Neuronal stem cell (in vitro differentiated cells): ENCODE results near the gene AOC3.
A peak's percentile ranks its signal among the peaks of the same experiment; 100 is the strongest.

ENCODE experiments used
- DNase-seq: peaks from one replicate; pipeline ENCODE4 v3.0.0-alpha.2; 2013; ENCODE audit warnings: low spot score
- H2AFZ ChIP-seq: one replicate; pipeline ENCODE4 v1.6.1; 2013; ENCODE audit warnings: mild to moderate bottlenecking, low read length, inconsistent platforms
- H2AK5ac ChIP-seq: 2 replicates; pipeline ENCODE4 v1.6.1; 2013; ENCODE audit warnings: low read depth, mild to moderate bottlenecking, inconsistent platforms, low read length, moderate library complexity, mixed read lengths
- H2BK120ac ChIP-seq: 2 replicates; pipeline ENCODE4 v1.6.1; 2013; ENCODE audit warnings: low read depth, mild to moderate bottlenecking, inconsistent platforms, low read length, moderate library complexity, mixed read lengths
- H2BK12ac ChIP-seq: one replicate; pipeline ENCODE4 v1.6.1; 2013; ENCODE audit warnings: low read length, inconsistent platforms
- H2BK15ac ChIP-seq: 2 replicates; pipeline ENCODE4 v1.6.1; 2013; ENCODE audit warnings: mild to moderate bottlenecking, low read length, inconsistent platforms, mixed read lengths
- H2BK5ac ChIP-seq: one replicate; pipeline ENCODE4 v1.6.1; 2013; ENCODE audit warnings: inconsistent platforms, mild to moderate bottlenecking, low read length, moderate library complexity
- H3K14ac ChIP-seq: one replicate; pipeline ENCODE4 v1.6.1; 2013; ENCODE audit warnings: low read length, inconsistent platforms
- H3K18ac ChIP-seq: 2 replicates; pipeline ENCODE4 v1.6.1; 2013; ENCODE audit warnings: low read length, inconsistent platforms
- H3K23ac ChIP-seq: 2 replicates; pipeline ENCODE4 v1.6.1; 2013; ENCODE audit warnings: low read depth, mild to moderate bottlenecking, mixed read lengths, low read length, inconsistent platforms; ENCODE audit not compliant: poor library complexity
- H3K27ac ChIP-seq: replicated peaks from 3 replicates; pipeline ENCODE4 v1.5.1; 2013; ENCODE audit warnings: low read length, inconsistent platforms
- H3K27me3 ChIP-seq, 3 experiments: 2 replicates each; pipeline ENCODE4 v1.6.1; 2013; ENCODE audit warnings: low read length in 3 of 3, mild to moderate bottlenecking in 2 of 3, inconsistent platforms in 1 of 3, low read depth in 1 of 3, mixed read lengths in 1 of 3, moderate library complexity in 1 of 3; ENCODE audit not compliant: control insufficient read depth in 3 of 3, insufficient read depth in 3 of 3
- H3K36me3 ChIP-seq, 2 donors: replicated peaks in 1 of 2; 2 replicates each; pipeline ENCODE4 v1.6.1; 2013; ENCODE audit warnings: low read length in 2 of 2; ENCODE audit not compliant: control insufficient read depth in 2 of 2, insufficient read depth in 2 of 2
- H3K4ac ChIP-seq: 2 replicates; pipeline ENCODE4 v1.6.1; 2013; ENCODE audit warnings: inconsistent platforms, mild to moderate bottlenecking, low read length, moderate library complexity
- H3K4me1 ChIP-seq, 2 donors: 1 replicate in 1 of 2; 2 replicates in 1 of 2; pipeline ENCODE4 v1.6.1; 2013; ENCODE audit warnings: low read length in 2 of 2, low read depth in 1 of 2; ENCODE audit not compliant: control insufficient read depth in 2 of 2, insufficient read depth in 1 of 2
- H3K4me2 ChIP-seq: one replicate; pipeline ENCODE4 v1.6.1; 2013; ENCODE audit warnings: mild to moderate bottlenecking, low read length, inconsistent platforms; ENCODE audit not compliant: insufficient read depth, poor library complexity, severe bottlenecking
- H3K4me3 ChIP-seq, 2 donors: 2 replicates each; pipeline ENCODE4 v1.5.1; 2013; ENCODE audit warnings: low read length in 2 of 2, mild to moderate bottlenecking in 2 of 2, inconsistent platforms in 1 of 2, moderate library complexity in 1 of 2
- H3K79me1 ChIP-seq: one replicate; pipeline ENCODE4 v1.6.1; 2013; ENCODE audit warnings: low read depth, mild to moderate bottlenecking, inconsistent platforms, low read length, moderate library complexity
- H3K9ac ChIP-seq: one replicate; pipeline ENCODE4 v1.6.1; 2013; ENCODE audit warnings: mild to moderate bottlenecking, low read depth, low read length, inconsistent platforms; ENCODE audit not compliant: poor library complexity
- H3K9me3 ChIP-seq, 2 donors: replicated peaks in 1 of 2; 2 replicates each; pipeline versions ENCODE3 to v1.6.1; 2013; ENCODE audit warnings: low read length in 2 of 2, mild to moderate bottlenecking in 2 of 2, inconsistent platforms in 1 of 2, low read depth in 1 of 2, mixed read lengths in 1 of 2, moderate library complexity in 1 of 2; ENCODE audit not compliant: control insufficient read depth in 2 of 2, insufficient read depth in 1 of 2
- H4K8ac ChIP-seq: one replicate; pipeline ENCODE4 v1.6.1; 2013; ENCODE audit warnings: low read depth, mild to moderate bottlenecking, inconsistent platforms, low read length, moderate library complexity
- H4K91ac ChIP-seq: one replicate; pipeline ENCODE4 v1.6.1; 2013; ENCODE audit warnings: low read length, low read depth, mild to moderate bottlenecking, inconsistent platforms; ENCODE audit not compliant: poor library complexity
- WGBS, 2 donors: extraction: QIAGEN DNeasy Blood & Tissue Kit; methylation state at CpG; one replicate each; pipeline ENCODE4 v1.1.7; 2013; ENCODE audit warnings: missing lambda C conversion rate in 2 of 2, mixed read lengths in 1 of 2; ENCODE audit not compliant: insufficient read length in 2 of 2, insufficient replicate concordance in 1 of 2; ENCODE audit errors: extremely low coverage in 2 of 2; 5-methylcytosine and 5-hydroxymethylcytosine counted together

Gene AOC3

DNA sequence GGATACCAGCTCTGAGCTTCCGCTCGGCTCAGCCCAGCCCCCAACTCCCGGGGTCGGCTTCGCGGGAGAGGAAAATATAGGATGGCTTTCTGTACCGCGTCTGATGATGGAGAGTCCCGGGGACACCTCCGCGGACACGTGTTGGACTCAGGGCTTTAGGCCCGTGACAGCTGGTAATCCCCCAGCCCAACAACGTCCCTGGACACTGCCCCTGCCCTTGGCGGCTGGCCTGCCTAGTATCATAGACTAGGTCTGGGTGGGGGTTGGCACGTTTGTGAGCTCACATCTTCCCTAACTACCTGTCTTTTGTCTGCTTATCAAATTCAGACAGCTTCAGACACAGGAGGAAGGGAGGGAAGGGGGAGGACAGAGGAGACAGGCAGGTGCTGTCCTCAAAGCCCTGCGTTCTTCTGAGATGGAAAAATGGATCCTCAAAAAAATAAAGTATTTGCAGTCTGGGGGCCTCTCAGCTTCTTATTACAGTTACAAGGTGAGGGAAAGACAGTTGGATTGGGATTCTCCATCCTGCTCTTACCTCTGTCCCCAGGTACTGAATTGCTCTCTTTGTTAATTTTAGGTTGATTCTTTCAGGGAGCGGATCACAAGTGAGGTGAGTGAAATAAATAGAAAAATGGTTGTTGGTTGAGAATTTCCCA lies 17.1 kb upstream of the AOC3 start:
- no peak overlapping the region for H2BK5ac ChIP-seq
- no peaks in the 10 kb centered on the region for H3K9me3 ChIP-seq
- H3K4me3 ChIP-seq, result peak overlapping the region; percentile 58 to 89
- peaks cover 4% of the 10 kb centered on the region in 2 donors for H3K4me1 ChIP-seq
- no peak overlapping the region for H2BK15ac ChIP-seq
- no peak overlapping the region for H3K18ac ChIP-seq
- H4K8ac ChIP-seq, result no peak overlapping the region
- H3K4me2 ChIP-seq, result peak overlapping the region; percentile 98
- peaks cover 6% of the 10 kb centered on the region for H3K79me1 ChIP-seq
- peaks cover 25 to 42% of the 10 kb centered on the region in 2 donors for H3K36me3 ChIP-seq
- WGBS, 2 donors, result no CpG with 5 or more reads among the region's 18 CpGs
- DNase-seq, result no peak
- H2AFZ ChIP-seq, result peak overlapping the region; percentile 82
- H3K4ac ChIP-seq, result no peak overlapping the region
- H3K23ac ChIP-seq, result peak overlapping the region; percentile 99
- H4K91ac ChIP-seq, result no peak overlapping the region
- H2BK120ac ChIP-seq, result no peak overlapping the region
- H3K9ac ChIP-seq, result peak overlapping the region; percentile 90
- H3K27me3 ChIP-seq, result no peaks in the 10 kb centered on the region
- peak overlapping the region; percentile 48 for H3K14ac ChIP-seq
- no peak overlapping the region for H2BK12ac ChIP-seq
- no peak overlapping the region for H3K27ac ChIP-seq
- peak overlapping the region; percentile 25 for H2AK5ac ChIP-seq

DNA sequence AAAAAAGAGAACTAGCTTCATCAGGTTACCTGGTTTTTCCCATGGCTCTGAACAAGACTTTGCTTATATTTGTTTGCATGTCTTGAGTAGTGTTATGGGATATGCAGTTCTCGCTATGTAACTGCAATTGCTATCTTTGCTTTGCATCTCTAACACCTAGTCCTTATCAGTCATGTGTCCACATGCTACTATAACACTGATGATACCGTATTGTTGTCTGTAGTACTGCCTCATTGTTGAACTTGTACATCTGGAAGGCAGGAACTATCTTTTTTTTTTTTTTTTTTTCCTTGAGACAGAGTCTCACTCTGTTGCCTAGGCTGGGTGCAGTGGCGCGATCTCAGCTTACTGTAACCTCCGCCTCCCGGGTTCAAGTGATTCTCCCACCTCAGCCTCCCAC lies 15.3 kb upstream of the AOC3 start:
- H2AFZ ChIP-seq, result no peak overlapping the region
- WGBS, 2 donors, result no CpG with 5 or more reads among the region's 6 CpGs
- no peak overlapping the region for H3K14ac ChIP-seq
- H4K91ac ChIP-seq, result no peak overlapping the region
- no peak for DNase-seq
- no peak overlapping the region for H3K18ac ChIP-seq
- no peak overlapping the region for H3K4ac ChIP-seq
- no peak overlapping the region for H2BK12ac ChIP-seq
- H3K4me1 ChIP-seq, result peaks cover 4% of the 10 kb centered on the region in 2 donors
- no peak overlapping the region for H2AK5ac ChIP-seq
- H2BK15ac ChIP-seq, result no peak overlapping the region
- no peak overlapping the region for H2BK5ac ChIP-seq
- H4K8ac ChIP-seq, result no peak overlapping the region
- H3K27ac ChIP-seq, result no peak overlapping the region
- H3K4me3 ChIP-seq, result no peak overlapping the region
- H3K9ac ChIP-seq, result no peak overlapping the region
- no peak overlapping the region for H2BK120ac ChIP-seq
- H3K36me3 ChIP-seq, result peaks cover 31 to 55% of the 10 kb centered on the region in 2 donors
- no peak overlapping the region for H3K23ac ChIP-seq
- H3K27me3 ChIP-seq, result no peaks in the 10 kb centered on the region
- no peaks in the 10 kb centered on the region for H3K9me3 ChIP-seq
- H3K79me1 ChIP-seq, result peaks cover 6% of the 10 kb centered on the region
- H3K4me2 ChIP-seq, result no peak overlapping the region

DNA sequence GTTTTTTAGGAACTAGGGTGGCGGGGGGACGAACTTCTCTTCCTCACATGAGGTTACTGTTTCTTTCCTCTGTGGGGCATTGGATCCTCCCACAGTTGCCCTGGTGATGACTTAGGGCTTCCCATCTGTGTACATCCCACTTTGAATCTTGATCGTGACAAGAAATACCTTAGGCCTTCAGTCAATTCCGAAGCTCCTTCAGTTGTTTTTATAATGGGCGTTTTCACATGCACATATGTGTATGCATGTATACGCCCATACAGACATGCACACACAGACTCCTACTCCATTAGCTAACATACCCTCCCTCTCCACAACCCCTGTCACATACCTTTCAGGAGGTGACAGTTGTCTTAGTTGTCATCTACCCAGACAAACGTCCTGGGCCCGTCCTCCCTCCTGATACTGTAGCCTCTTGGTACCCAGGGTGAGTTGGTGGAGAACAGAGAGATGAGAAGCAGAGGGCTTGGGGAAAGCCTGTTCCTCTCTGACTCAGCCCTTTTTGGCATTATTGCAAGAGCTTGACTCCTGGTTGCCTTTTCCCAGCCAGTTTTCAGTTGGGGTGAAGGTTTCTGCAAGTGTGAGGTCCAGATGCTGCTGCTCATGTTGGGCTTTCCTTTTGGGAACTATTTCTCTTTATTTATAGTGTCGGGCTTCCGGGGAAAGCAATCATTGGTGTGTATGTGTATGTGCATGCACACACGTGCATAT lies 8.9 kb upstream of the AOC3 start:
- no peak overlapping the region for H3K18ac ChIP-seq
- no peak overlapping the region for H2BK15ac ChIP-seq
- no peak overlapping the region for H2AK5ac ChIP-seq
- H3K36me3 ChIP-seq, result peaks cover 51 to 85% of the 10 kb centered on the region in 2 donors
- no peak overlapping the region for H4K91ac ChIP-seq
- H3K4me1 ChIP-seq, result no peaks in the 10 kb centered on the region
- no peak overlapping the region for H2BK120ac ChIP-seq
- no peak overlapping the region for H3K23ac ChIP-seq
- H3K27ac ChIP-seq, result no peak overlapping the region
- WGBS, 2 donors, result no CpG with 5 or more reads among the region's 11 CpGs
- H3K9ac ChIP-seq, result no peak overlapping the region
- no peak overlapping the region for H3K4me2 ChIP-seq
- H3K79me1 ChIP-seq, result no peaks in the 10 kb centered on the region
- H2BK12ac ChIP-seq, result no peak overlapping the region
- no peak for DNase-seq
- no peak overlapping the region for H3K14ac ChIP-seq
- no peak overlapping the region for H3K4ac ChIP-seq
- H2BK5ac ChIP-seq, result no peak overlapping the region
- no peak overlapping the region for H2AFZ ChIP-seq
- no peak overlapping the region for H3K4me3 ChIP-seq
- H3K27me3 ChIP-seq, result no peaks in the 10 kb centered on the region
- H4K8ac ChIP-seq, result no peak overlapping the region
- H3K9me3 ChIP-seq, result no peaks in the 10 kb centered on the region

DNA sequence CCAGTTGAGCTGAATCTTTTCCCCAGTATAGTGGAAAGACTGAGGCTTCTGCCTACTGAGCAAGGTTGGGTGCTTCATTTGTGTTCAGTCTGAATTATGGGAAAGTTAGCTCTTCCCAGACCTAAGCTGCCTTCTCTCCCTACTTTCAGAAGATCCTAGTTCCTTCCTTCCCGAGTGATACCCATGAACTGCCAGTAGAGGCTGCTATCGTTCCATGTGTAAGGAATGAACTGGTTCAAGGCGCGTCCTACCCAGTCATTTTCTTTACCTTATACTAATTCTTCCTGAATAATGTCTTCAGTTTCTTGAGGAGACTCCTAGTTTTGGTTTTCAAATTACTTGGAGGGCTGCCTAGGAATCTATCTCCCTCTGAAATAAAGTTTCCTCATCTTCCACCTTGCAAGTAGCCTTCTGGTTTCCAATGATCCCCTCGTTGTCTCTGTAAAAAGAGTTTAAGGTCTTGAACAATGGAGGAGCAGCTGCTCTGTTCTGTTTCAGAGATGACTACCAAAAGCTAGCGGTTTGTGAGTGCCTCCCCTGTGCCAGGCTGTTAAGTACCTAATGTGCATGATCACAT lies 7.6 kb upstream of the AOC3 start:
- Histone ChIP-seq H2BK5ac (no peak overlapping the region), H3K9ac (no peak overlapping the region), H2BK120ac (no peak overlapping the region), H3K27ac (no peak overlapping the region), H3K4me1 (no peaks in the 10 kb centered on the region), H2BK12ac (no peak overlapping the region), H3K36me3 (peaks cover 41 to 73% of the 10 kb centered on the region in 2 donors), H3K18ac (no peak overlapping the region), H2AK5ac (no peak overlapping the region), H3K4me3 (no peak overlapping the region), H3K79me1 (no peaks in the 10 kb centered on the region), H2AFZ (no peak overlapping the region), H3K4me2 (no peak overlapping the region), H3K9me3 (no peaks in the 10 kb centered on the region), H3K23ac (no peak overlapping the region), H3K14ac (no peak overlapping the region), H4K91ac (no peak overlapping the region), H4K8ac (no peak overlapping the region), H2BK15ac (no peak overlapping the region), H3K4ac (no peak overlapping the region), H3K27me3 (no peaks in the 10 kb centered on the region)
- no peak for DNase-seq
- no CpG with 5 or more reads among the region's 6 CpGs for WGBS, 2 donors
